ENCODE results near the gene LSR. TPM values are rescaled to one million over a fixed set of nuclear protein-coding genes. Genes with fewer than 3 reads are reported as not detected.

The LSR gene
- total RNA-seq, 4 donors from 2014 or later: 67.4 to 105 (median 80.8) TPM

- H3K27ac ChIP-seq: no peak overlapping the region
- H3K4me3 ChIP-seq: no peak overlapping the region
- peak in 1 of 2 donors; percentile 30 for DNase-seq (ENCODE audit: low spot score in 2 of 2)
- H3K9me3 ChIP-seq: no peaks in the 10 kb centered on the region
- 86% methylated on average over 10 of the region's 10 CpGs for WGBS
- peaks cover 13% of the 10 kb centered on the region for H3K4me1 ChIP-seq
- no peaks in the 10 kb centered on the region for H3K36me3 ChIP-seq
- TF ChIP-seq CTCF (IDR thresholded peaks at IDR 0.05): no peak
- TF ChIP-seq EP300 (IDR thresholded peaks at IDR 0.05): no peak
- TF ChIP-seq POLR2A (IDR thresholded peaks at IDR 0.05): no peak
- no peak for TF ChIP-seq POLR2AphosphoS5 (IDR thresholded peaks at IDR 0.05)
- H3K27me3 ChIP-seq: no peaks in the 10 kb centered on the region
Observed at GRCh38 chr19:35314858-35315470, 66.2 kb downstream of the LSR start.

DNA sequence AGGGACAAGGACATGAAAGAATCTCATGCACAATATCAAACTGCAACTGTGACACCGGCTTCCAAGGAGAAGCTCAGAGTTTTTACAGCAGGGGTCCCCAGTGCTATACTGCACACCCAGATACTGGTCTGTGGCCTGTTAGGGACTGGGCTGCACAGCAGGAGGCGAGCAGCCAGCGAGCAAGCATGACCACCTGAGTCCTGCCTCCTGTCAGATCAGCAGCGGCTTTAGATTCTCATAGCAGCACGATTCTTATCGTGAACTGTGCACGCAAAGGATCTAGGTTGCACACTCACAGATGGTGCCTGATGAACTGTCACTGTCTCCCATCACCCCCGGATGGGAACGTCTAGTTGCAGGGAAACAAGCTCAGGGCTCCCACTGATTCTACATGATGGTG lies 67.1 kb downstream of the LSR start:
- TF ChIP-seq EP300 (IDR thresholded peaks at IDR 0.05) (no peak), POLR2A (IDR thresholded peaks at IDR 0.05) (no peak), POLR2AphosphoS5 (IDR thresholded peaks at IDR 0.05) (no peak), CTCF (IDR thresholded peaks at IDR 0.05) (no peak)
- H3K36me3 ChIP-seq: no peaks in the 10 kb centered on the region
- 81% methylated on average over 7 of the region's 9 CpGs for WGBS
- H3K4me1 ChIP-seq: peaks cover 13% of the 10 kb centered on the region
- no peaks in the 10 kb centered on the region for H3K27me3 ChIP-seq
- no peaks in the 10 kb centered on the region for H3K9me3 ChIP-seq
- peak in 1 of 2 donors; percentile 18 for DNase-seq (ENCODE audit: low spot score in 2 of 2)
- no peak overlapping the region for H3K27ac ChIP-seq
- H3K4me3 ChIP-seq: no peak overlapping the region

DNA sequence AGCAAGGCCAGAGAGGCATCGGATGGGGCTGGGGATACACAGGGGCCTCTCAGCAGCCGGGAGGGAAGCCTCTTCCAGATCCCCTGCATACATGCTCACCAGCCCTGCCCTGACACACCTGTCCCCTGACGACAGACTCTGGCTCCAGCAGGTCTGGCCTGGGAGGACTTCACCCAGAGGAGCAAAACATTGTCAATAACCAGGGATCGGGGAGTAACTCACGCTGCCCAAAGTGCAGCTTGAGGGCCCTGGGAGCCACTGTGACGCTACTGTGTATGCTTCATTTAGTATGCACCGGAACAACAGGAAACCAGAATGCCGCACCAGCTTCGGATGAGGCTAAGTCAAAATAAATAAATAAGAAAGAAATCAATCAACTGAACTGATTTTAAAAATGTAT lies 67.8 kb downstream of the LSR start:
- no peak overlapping the region for H3K4me3 ChIP-seq
- H3K27ac ChIP-seq: no peak overlapping the region
- TF ChIP-seq CTCF (IDR thresholded peaks at IDR 0.05) (no peak), POLR2AphosphoS5 (IDR thresholded peaks at IDR 0.05) (no peak), EP300 (IDR thresholded peaks at IDR 0.05) (no peak), POLR2A (IDR thresholded peaks at IDR 0.05) (no peak)
- H3K4me1 ChIP-seq: peaks cover 13% of the 10 kb centered on the region
- H3K27me3 ChIP-seq: no peaks in the 10 kb centered on the region
- 71% methylated on average over 9 of the region's 9 CpGs for WGBS
- H3K9me3 ChIP-seq: no peaks in the 10 kb centered on the region
- no peaks in the 10 kb centered on the region for H3K36me3 ChIP-seq
- DNase-seq (ENCODE audit: low spot score in 2 of 2): peak in 1 of 2 donors; percentile 25

Other genes with a start within 250 kb of the LSR start
- gene GRAMD1A, start 248.7 kb upstream of the LSR start, total RNA-seq: 10 to 100 TPM; 16.3 to 38.7 (median 20.8) TPM
- gene SCN1B, start 218.5 kb upstream of the LSR start, total RNA-seq: 1 to 10 TPM; 1.4 to 4.3 (median 2.9) TPM
- gene HPN, start 207.3 kb upstream of the LSR start, total RNA-seq: 1 to 10 TPM in 1 of 4 donors, under 1 TPM in 2, not detected in 1; 0.26 to 1.7 (median 0.56) TPM
- 100 to 1,000 TPM; 383 to 765 (median 575) TPM for gene FXYD3, start 133.2 kb upstream of the LSR start, total RNA-seq
- 10 to 100 TPM in 1 of 4 donors, 1 to 10 TPM in 3; 4.3 to 11.8 (median 7.8) TPM for gene LGI4, start 113.9 kb upstream of the LSR start, total RNA-seq
- gene FXYD1, start 110.2 kb upstream of the LSR start, total RNA-seq: 10 to 100 TPM in 1 of 4 donors, 1 to 10 TPM in 3; 2.0 to 10.9 (median 6.7) TPM
- 1 to 10 TPM in 1 of 4 donors, not detected in 3; 2.2 TPM for gene FXYD7, start 105.7 kb upstream of the LSR start, total RNA-seq
- gene FXYD5, start 94.3 kb upstream of the LSR start, total RNA-seq: 10 to 100 TPM; 29.8 to 64.8 (median 37.7) TPM
- not detected for gene FAM187B, start 20.3 kb upstream of the LSR start, total RNA-seq
- gene USF2, start 20.0 kb downstream of the LSR start, total RNA-seq: 100 to 1,000 TPM; 111 to 178 (median 122) TPM
- gene HAMP, start 33.5 kb downstream of the LSR start, total RNA-seq: 1 to 10 TPM in 2 of 4 donors, not detected in 2; 1.4 to 1.5 TPM
- not detected for gene MAG, start 43.2 kb downstream of the LSR start, total RNA-seq
- gene CD22, start 80.2 kb downstream of the LSR start, total RNA-seq: not detected
- not detected for gene FFAR1, start 98.9 kb downstream of the LSR start, total RNA-seq
- not detected for gene FFAR3, start 109.5 kb downstream of the LSR start, total RNA-seq
- gene GPR42, start 122.1 kb downstream of the LSR start, total RNA-seq: not detected
- gene FFAR2, start 199.3 kb downstream of the LSR start, total RNA-seq: under 1 TPM in 3 of 4 donors, not detected in 1; 0.29 to 0.64 (median 0.30) TPM
- over 10,000 TPM in 2 of 4 donors, 1,000 to 10,000 TPM in 2; 1,056 to 12,237 (median 8,197) TPM for gene KRTDAP, start 241.5 kb downstream of the LSR start, total RNA-seq

All from suprapubic skin (tissue), 4 donors.